K562 (cell line): ENCODE data around the gene CYP2W1. TPM values are rescaled to one million over a fixed set of nuclear protein-coding genes. Genes with fewer than 3 reads are reported as not detected.

Source experiments
- CBFB ChIP-seq: sonication (generic); formaldehyde crosslinking; IDR thresholded peaks from 2 replicates; pipeline ENCODE4 v1.4.0; 2020; ENCODE audit warnings: mild to moderate bottlenecking, missing genetic modification reagents
- DDX20 ChIP-seq: fragments of 450-650 bp; IDR thresholded peaks from 2 replicates; pipeline ENCODE4 v1.6.1; 2016; ENCODE audit warnings: missing genetic modification characterization, low read depth, mild to moderate bottlenecking, missing compliant biosample characterization, moderate library complexity
- DPF2 ChIP-seq: fragments of 450-650 bp; IDR thresholded peaks from 2 replicates; pipeline ENCODE4 v1.6.1; 2016
- EP400 ChIP-seq: fragments of 450-650 bp; IDR thresholded peaks from 2 replicates; pipeline ENCODE4 v1.6.1; 2017; ENCODE audit warnings: antibody characterized with exemption, mild to moderate bottlenecking, moderate library complexity
- FOXA3 ChIP-seq, 2 experiments: fragments of 450-650 bp in 1 of 2; sonication (generic) in 1 of 2; formaldehyde crosslinking; IDR thresholded peaks in 1 of 2; conservative IDR thresholded peaks in 1 of 2; 2 replicates each; pipeline versions ENCODE4 v1.4.0 to v1.8.0; 2020 to 2022; ENCODE audit warnings: mild to moderate bottlenecking in 2 of 2, missing genetic modification reagents in 1 of 2
- GATAD2B ChIP-seq: fragments of 450-650 bp; IDR thresholded peaks from 2 replicates; pipeline ENCODE4 v1.6.1; 2017; ENCODE audit warnings: mild to moderate bottlenecking, borderline replicate concordance
- GTF2E2 ChIP-seq: fragments of 200-800 bp; sonication (Bioruptor generic); IDR thresholded peaks from 2 replicates; pipeline ENCODE4 v1.6.1; 2016; ENCODE audit warnings: missing genetic modification characterization, missing compliant biosample characterization
- HDAC1 ChIP-seq, 2 experiments: fragments of 450-650 bp; IDR thresholded peaks; 2 replicates each; pipeline ENCODE4 v1.6.1; 2016 to 2017; ENCODE audit warnings: inconsistent platforms in 1 of 2, mild to moderate bottlenecking in 1 of 2, moderate library complexity in 1 of 2
- KDM5B ChIP-seq: fragments of 200-600 bp; sonication (generic); IDR thresholded peaks from 2 replicates; pipeline ENCODE4 v1.6.1; 2012; ENCODE audit warnings: low read depth, mild to moderate bottlenecking, moderate library complexity, low read length, control low read depth, inconsistent platforms; ENCODE audit not compliant: insufficient replicate concordance
- MTA3 ChIP-seq: fragments of 450-650 bp; formaldehyde crosslinking; IDR thresholded peaks from 2 replicates; pipeline ENCODE4 v1.6.1; 2017; ENCODE audit warnings: mild to moderate bottlenecking, borderline replicate concordance
- NR2C2 ChIP-seq, 2 experiments: fragments of 200-800 bp in 1 of 2; sonication (Bioruptor generic) in 1 of 2; sonication (generic) in 1 of 2; formaldehyde crosslinking in 1 of 2; IDR thresholded peaks; 2 replicates each; pipeline versions ENCODE4 v1.6.1 to v1.8.0; 2016 to 2022; ENCODE audit warnings: mild to moderate bottlenecking in 1 of 2, missing compliant biosample characterization in 1 of 2, missing genetic modification characterization in 1 of 2, missing genetic modification reagents in 1 of 2
- PHF8 ChIP-seq: fragments of 200-600 bp; sonication (generic); IDR thresholded peaks from 2 replicates; pipeline ENCODE4 v1.6.1; 2012; ENCODE audit warnings: mixed run types, mild to moderate bottlenecking, inconsistent platforms, low read length, moderate library complexity, borderline replicate concordance
- POLR2B ChIP-seq: fragments of 450-650 bp; IDR thresholded peaks from 2 replicates; pipeline ENCODE4 v1.6.1; 2018; ENCODE audit warnings: low read depth; ENCODE audit not compliant: partially characterized antibody
- RAD21 ChIP-seq, 2 experiments: fragments of 250-450 bp in 1 of 2; fragments of 450-650 bp in 1 of 2; sonication (Bioruptor Pico) in 1 of 2; formaldehyde crosslinking in 1 of 2; IDR thresholded peaks in 1 of 2; conservative IDR thresholded peaks in 1 of 2; 2 replicates each; pipeline versions ENCODE4 v1.4.0 to v1.8.0; 2020 to 2022; ENCODE audit warnings: mild to moderate bottlenecking in 2 of 2, moderate library complexity in 1 of 2
- SMARCA4 ChIP-seq: fragments of 450-650 bp; IDR thresholded peaks from 2 replicates; pipeline ENCODE4 v1.6.1; 2016
- SMARCE1 ChIP-seq: fragments of 450-650 bp; IDR thresholded peaks from 2 replicates; pipeline ENCODE4 v1.7.1; 2016; ENCODE audit warnings: mild to moderate bottlenecking
- USF1 ChIP-seq: sonication (generic); formaldehyde crosslinking; IDR thresholded peaks from 2 replicates; pipeline ENCODE4 v1.9.0; 2022; ENCODE audit warnings: mild to moderate bottlenecking, missing genetic modification reagents
- ZNF561 ChIP-seq: fragments of 450-650 bp; formaldehyde crosslinking; conservative IDR thresholded peaks from 2 replicates; pipeline ENCODE4 v1.4.0; 2020; ENCODE audit warnings: mild to moderate bottlenecking, moderate library complexity
- polyA plus RNA-seq, 8 experiments: library from polyadenylated mRNA; depleted of rRNA in 4 of 8; stranded (reverse) in 5 of 8; unstranded in 3 of 8; fragments of >200 nt; fragmentation: Nextera tagmentation in 2 of 8; fragmentation: Illumina TruSeq in 1 of 8; extraction: Ambion mirVana in 2 of 8; extraction: Trizol in 1 of 8; gene quantifications; 2 replicates each; pipeline versions ENCODE4 v1.2.1 to v1.2.3, GENCODE V29; 2011 to 2014; ENCODE audit warnings: inconsistent platforms in 1 of 8, missing spikeins in 1 of 8
- total RNA-seq, 7 experiments: library from RNA; depleted of rRNA in 6 of 7; stranded (reverse); fragments of >200 nt in 6 of 7; fragmentation: Illumina TruSeq in 2 of 7; extraction: Trizol in 2 of 7; gene quantifications; 2 replicates each; pipeline versions ENCODE4 v1.2.1 to v1.2.3, GENCODE V29; 2011 to 2021; ENCODE audit warnings: low replicate concordance in 1 of 7
- TF ChIP-seq, protein P1 (sequence below): sonication (generic); formaldehyde crosslinking; IDR thresholded peaks from 2 replicates; pipeline ENCODE4 v1.5.0; 2020; ENCODE audit warnings: missing genetic modification reagents

Gene CYP2W1
- total and polyA plus RNA-seq, 9 of the 15 experiments (the other 6 are each of a cell fraction or from before 2014, with no cell fraction given), result not detected

DNA sequence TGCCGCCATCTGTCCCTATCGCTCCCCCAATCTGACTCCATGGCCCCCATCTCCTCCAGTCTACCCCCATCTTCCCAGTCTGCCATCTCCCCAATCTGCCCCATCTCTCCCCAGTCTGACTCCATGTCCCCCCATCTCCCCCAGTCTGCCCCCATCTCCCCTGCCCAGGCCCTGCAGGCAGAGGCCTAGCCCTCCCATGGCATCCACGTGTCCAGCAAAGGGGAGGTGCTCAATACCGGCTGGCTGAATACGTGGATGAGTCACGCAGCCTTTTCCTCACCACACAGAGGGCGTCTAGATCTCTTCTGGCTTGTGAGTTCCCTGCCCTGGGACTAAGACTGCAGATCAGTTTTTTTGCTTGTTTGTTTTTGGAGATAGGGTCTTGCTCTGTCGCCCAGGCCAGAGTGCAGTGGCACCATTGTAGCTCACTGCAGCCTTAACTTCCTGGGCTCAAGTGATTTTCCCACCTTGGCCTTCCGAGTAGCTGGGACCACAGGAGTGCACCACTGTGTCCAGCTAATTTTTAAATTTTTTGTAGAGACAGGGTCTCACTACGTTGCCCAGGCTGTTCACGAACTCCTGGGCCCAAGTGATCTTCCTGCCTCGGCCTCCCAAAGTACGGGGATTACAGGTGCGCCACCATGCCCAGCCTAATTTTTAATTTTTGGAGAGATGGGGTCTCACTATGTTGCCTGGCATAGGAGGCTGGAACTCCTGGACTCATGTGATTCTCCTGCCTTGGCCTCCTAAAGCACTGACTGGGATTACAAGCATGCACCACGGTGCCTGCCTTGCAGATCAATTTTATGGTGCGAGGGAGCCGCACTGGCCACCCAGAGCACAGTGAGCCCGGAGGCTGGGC is 46.0 kb downstream of the CYP2W1 start (continued):
- no peak for TF ChIP-seq DDX20 (tag)
- no peak for TF ChIP-seq ZNF561
- TF ChIP-seq SMARCE1, result peak; percentile 82
- 0 out of 2 replicates have a peak, but pooled peaks have one; percentile 21 for TF ChIP-seq CBFB
- TF ChIP-seq POLR2B, result peak; percentile 47
- TF ChIP-seq RAD21 (CRISPR knock-in tag; conservative IDR thresholded peaks at IDR 0.05 in 1 of 2, IDR thresholded peaks at IDR 0.05 in 1 of 2), result peak; percentile 7 to 22; a peak in 1 of 4 replicates
- TF ChIP-seq FOXA3 (CRISPR knock-in tag; conservative IDR thresholded peaks at IDR 0.05 in 1 of 2, IDR thresholded peaks at IDR 0.05 in 1 of 2), result peak in 1 of 2 experiments; percentile 50; a peak in 3 of 4 replicates
- TF ChIP-seq SMARCA4, result peak; percentile 81
- TF ChIP-seq NR2C2 (CRISPR knock-in tag; IDR thresholded peaks at IDR 0.05), result no peak
- TF ChIP-seq NR2C2 (tag; IDR thresholded peaks at IDR 0.05), result no peak
- peak; percentile 42; the same call in 1 of the 2 replicates for TF ChIP-seq MTA3
- TF ChIP-seq PHF8, result peak; percentile 40; the same call in 1 of the 2 replicates
- no peak for TF ChIP-seq GATAD2B
- TF ChIP-seq USF1 (CRISPR knock-in tag), result peak; percentile 84
- TF ChIP-seq, protein P1, sequence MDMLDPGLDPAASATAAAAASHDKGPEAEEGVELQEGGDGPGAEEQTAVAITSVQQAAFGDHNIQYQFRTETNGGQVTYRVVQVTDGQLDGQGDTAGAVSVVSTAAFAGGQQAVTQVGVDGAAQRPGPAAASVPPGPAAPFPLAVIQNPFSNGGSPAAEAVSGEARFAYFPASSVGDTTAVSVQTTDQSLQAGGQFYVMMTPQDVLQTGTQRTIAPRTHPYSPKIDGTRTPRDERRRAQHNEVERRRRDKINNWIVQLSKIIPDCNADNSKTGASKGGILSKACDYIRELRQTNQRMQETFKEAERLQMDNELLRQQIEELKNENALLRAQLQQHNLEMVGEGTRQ (CRISPR knock-in tag), result peak; percentile 72
- peak; percentile 84 for TF ChIP-seq DPF2
- no peak for TF ChIP-seq GTF2E2 (tag)
- TF ChIP-seq KDM5B, result peak; percentile 71
- TF ChIP-seq EP400, result peak; percentile 83
- TF ChIP-seq HDAC1 (IDR thresholded peaks at IDR 0.05), result peak in 1 of 2 experiments; percentile 93; a peak in 2 of 4 replicates
